Muscle layer of duodenum (tissue), 2 donors: Measurements from ENCODE around the gene USP3.

Experiments
- H3K27ac ChIP-seq: one replicate; pipeline ENCODE4 v1.7.0; 2013; ENCODE audit warnings: mild to moderate bottlenecking, low read length
- H3K27me3 ChIP-seq: one replicate; pipeline ENCODE4 v1.7.0; 2013; ENCODE audit warnings: low read depth, mild to moderate bottlenecking, control low read depth, low read length
- H3K36me3 ChIP-seq, 2 donors: one replicate each; pipeline ENCODE4 v1.7.0; 2013; ENCODE audit warnings: low read length in 2 of 2, control low read depth in 1 of 2, mild to moderate bottlenecking in 1 of 2; ENCODE audit not compliant: insufficient read depth in 2 of 2, control insufficient read depth in 1 of 2
- H3K4me1 ChIP-seq, 2 donors: one replicate each; pipeline ENCODE4 v1.7.0; 2013; ENCODE audit warnings: low read length in 2 of 2, mild to moderate bottlenecking in 2 of 2, control low read depth in 1 of 2, moderate library complexity in 1 of 2; ENCODE audit not compliant: insufficient read depth in 2 of 2, control insufficient read depth in 1 of 2
- H3K4me3 ChIP-seq, 2 donors: one replicate each; pipeline ENCODE4 v1.7.0; 2013; ENCODE audit warnings: low read length in 2 of 2, low read depth in 1 of 2, mild to moderate bottlenecking in 1 of 2
- H3K9me3 ChIP-seq, 2 donors: one replicate each; pipeline ENCODE4 v1.7.0; 2013; ENCODE audit warnings: low read length in 2 of 2, control low read depth in 1 of 2, mild to moderate bottlenecking in 1 of 2; ENCODE audit not compliant: control insufficient read depth in 1 of 2
- donor health status: healthy.

USP3 gene

DNA sequence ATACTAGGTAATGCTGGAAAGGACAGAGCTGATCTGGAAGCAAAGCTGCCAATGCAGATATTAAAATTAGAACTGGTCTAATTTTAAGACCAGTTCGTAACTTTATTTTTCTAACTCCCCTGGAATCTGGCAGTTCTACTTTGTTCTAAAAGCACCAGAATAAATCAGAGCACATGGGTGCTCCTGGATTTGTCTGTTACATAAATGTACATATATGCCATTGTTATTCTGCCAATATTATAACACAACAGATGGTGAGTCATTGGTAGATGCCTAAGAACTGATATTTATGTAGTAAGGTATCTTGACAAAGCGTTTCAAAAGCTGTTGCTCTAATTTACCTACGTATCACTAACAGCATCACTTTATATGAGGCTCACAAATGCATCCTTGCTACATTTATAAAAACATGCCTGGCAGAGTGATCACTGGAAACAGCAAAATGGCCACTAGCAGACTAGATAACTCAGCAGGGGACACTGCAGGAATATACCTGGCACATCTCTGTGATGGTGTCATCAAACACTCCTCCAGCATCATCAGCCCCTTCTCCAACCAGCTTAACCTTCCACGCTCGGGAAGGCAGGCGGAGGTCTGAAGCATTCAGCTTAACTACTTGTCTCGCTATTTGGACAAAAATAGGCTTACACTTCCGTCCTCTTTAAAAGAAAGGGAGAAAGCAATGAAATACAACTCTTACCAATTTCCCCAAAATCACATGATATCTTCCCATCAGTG lies 119.0 kb downstream of the USP3 start:
- no peaks in the 10 kb centered on the region for H3K27me3 ChIP-seq
- no peak overlapping the region for H3K4me3 ChIP-seq
- H3K27ac ChIP-seq: no peak overlapping the region
- H3K9me3 ChIP-seq: no peaks in the 10 kb centered on the region
- H3K36me3 ChIP-seq: peaks cover 43 to 64% of the 10 kb centered on the region in 2 donors
- no peaks in the 10 kb centered on the region for H3K4me1 ChIP-seq

DNA sequence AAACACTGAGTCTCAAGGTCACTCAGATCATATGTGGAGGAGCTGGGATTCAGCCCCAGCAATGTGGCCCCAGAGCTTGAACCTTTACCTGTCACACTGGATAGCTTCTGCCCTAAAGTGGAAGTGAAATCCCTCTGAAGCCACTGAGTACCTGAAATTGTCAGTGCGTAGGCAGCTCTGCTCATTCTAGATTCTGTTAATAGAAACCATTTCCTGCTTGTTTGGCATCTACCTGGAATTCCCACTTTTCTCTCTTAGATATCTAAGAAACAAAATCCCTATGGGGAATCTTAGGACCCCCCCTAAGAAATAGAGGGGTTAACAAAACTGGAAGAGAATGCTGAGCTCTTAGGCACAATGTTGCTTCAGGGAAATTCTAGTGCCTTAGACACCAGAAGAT lies 122.6 kb downstream of the USP3 start:
- Histone ChIP-seq H3K27ac (no peak overlapping the region), H3K27me3 (no peaks in the 10 kb centered on the region), H3K4me3 (no peak overlapping the region), H3K36me3 (peaks cover 50 to 90% of the 10 kb centered on the region in 2 donors), H3K9me3 (no peaks in the 10 kb centered on the region), H3K4me1 (no peaks in the 10 kb centered on the region)

DNA sequence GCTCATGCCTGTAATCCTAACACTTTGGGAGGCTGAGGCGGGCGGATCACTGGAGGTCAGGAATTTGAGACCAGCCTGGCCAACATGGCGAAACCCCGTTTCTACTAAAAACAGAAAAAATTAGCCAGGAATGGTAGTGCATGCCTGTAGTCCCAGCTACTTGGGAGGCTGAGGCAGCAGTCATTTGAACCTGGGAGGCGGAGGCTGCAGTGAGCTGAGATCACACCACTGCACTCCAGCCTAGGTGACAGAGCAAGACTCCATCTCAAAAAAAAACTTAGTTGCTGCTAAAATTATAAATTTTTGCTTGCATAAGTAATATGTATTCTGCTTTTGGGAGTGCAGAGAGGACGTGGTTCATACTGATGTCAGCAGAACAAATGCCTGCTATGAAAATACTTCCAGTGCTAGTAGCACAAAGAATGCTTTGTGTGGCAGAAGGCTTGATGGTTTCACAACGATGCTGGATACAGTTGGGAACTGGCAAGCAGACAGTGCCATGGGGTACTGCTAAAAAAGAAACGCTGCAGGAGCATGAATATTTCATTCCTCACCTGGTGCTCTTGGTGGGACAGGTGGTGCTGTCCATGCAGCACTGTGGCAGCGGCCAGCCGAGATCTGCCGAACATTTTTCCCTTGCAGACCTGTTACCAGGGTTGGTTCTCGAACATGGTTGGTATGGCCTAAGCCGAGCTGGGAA lies 123.9 kb downstream of the USP3 start:
- Histone ChIP-seq H3K27ac (no peak overlapping the region), H3K36me3 (peaks cover 53 to 90% of the 10 kb centered on the region in 2 donors), H3K4me1 (no peaks in the 10 kb centered on the region), H3K9me3 (no peaks in the 10 kb centered on the region), H3K27me3 (no peaks in the 10 kb centered on the region), H3K4me3 (no peak overlapping the region)

DNA sequence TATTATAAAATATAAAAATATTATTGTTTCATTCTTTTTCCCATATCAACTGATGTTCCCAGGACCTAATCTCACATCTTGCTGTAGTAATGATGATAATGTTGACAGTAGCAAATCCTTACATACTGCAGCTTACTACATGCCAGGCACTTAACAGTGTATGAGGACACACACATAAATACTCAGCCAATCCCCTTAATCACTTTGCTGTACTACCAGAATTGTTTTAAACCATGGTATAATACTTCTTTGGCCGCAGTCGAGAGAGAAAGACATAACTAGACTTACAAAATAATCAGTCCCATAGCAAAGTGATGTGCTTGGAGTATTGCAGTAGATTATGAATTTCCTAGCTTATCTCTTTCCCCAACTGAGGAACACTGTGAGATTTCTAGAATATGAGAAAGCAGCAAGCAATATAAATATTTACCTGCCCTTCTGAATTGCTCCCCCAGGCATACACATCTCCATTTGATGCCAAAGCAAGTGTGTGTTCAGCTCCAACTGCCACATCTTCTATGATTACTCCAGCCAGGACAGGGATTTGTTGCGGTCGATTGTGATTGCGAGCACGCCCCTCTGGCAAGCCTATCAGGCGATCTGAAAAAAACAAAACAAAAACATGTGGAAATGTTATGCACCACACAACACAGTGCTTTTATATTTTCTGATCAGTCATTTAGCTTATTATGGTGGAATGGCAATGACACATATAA lies 125.8 kb downstream of the USP3 start:
- H3K27ac ChIP-seq: no peak overlapping the region
- no peak overlapping the region for H3K4me3 ChIP-seq
- H3K27me3 ChIP-seq: no peaks in the 10 kb centered on the region
- H3K4me1 ChIP-seq: no peaks in the 10 kb centered on the region
- no peaks in the 10 kb centered on the region for H3K9me3 ChIP-seq
- peaks cover 53 to 87% of the 10 kb centered on the region in 2 donors for H3K36me3 ChIP-seq

DNA sequence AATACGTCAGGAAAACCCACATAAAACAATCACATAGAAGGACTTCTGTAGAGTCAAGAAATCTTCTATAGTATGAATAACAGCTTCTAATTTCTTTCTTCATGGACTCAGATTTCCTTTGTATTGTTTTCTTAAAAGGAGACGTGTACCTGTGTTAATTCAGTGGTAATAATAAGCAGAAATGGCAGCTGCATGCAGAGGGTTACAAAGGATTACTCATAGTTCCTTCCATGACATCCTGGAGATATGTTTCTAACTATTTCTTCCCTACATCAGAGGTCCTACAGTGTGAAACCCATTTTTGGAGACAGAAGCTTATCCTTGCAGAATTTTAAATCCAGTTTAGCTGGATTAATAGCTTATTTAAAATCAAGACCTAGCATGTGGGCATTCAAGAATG lies 128.9 kb downstream of the USP3 start:
- no peaks in the 10 kb centered on the region for H3K27me3 ChIP-seq
- no peaks in the 10 kb centered on the region for H3K4me1 ChIP-seq
- H3K36me3 ChIP-seq: peaks cover 58 to 85% of the 10 kb centered on the region in 2 donors
- no peak overlapping the region for H3K4me3 ChIP-seq
- no peaks in the 10 kb centered on the region for H3K9me3 ChIP-seq
- no peak overlapping the region for H3K27ac ChIP-seq

DNA sequence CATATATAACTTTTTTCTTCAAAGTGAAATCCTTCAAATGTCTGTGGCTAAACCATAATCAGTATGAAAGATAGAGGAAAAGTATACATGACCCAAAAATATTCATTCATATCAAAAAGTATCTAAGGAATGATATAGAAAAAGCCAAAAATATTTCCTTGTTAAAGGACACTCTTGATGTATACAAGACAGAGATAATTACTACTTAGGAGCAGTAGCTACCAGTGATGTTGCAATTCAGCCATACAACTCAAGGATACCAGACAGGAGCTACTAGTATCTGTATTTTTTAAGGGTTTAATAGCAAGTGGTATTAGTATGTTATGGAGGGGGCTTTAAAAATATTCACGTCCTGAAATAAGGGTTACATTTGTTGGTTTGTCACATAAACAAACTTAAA lies 129.8 kb downstream of the USP3 start:
- Histone ChIP-seq H3K36me3 (peaks cover 63 to 87% of the 10 kb centered on the region in 2 donors), H3K27me3 (no peaks in the 10 kb centered on the region), H3K27ac (no peak overlapping the region), H3K4me1 (no peaks in the 10 kb centered on the region), H3K9me3 (no peaks in the 10 kb centered on the region), H3K4me3 (no peak overlapping the region)

DNA sequence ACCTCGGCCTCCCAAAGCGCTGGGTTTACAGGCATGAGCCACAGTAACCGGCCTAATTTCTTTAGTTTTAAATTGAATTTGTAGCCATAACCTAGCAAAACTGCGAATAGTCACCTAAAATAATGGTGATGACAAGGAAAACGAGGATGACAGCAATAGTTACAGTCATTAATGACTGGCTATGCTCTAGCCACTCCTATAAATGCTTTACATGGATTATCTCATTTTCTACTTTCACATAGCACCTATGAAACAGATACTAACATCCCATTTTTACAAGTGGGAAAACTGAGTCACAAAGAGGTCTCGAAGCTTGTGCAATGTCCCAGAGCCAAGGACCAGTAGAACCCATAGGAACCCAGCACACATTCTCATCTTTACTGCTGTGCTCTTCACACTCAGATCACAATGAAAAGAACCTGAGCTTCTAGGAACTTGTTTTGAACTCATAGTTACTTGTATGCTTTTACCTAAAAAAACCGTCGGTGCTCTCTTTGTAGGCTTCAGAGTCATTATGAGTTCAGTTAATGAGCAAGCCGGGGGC lies 132.2 kb downstream of the USP3 start:
- H3K27ac ChIP-seq: no peak overlapping the region
- H3K4me1 ChIP-seq: no peaks in the 10 kb centered on the region
- H3K9me3 ChIP-seq: no peaks in the 10 kb centered on the region
- peaks cover 78 to 90% of the 10 kb centered on the region in 2 donors for H3K36me3 ChIP-seq
- H3K27me3 ChIP-seq: no peaks in the 10 kb centered on the region
- H3K4me3 ChIP-seq: no peak overlapping the region

DNA sequence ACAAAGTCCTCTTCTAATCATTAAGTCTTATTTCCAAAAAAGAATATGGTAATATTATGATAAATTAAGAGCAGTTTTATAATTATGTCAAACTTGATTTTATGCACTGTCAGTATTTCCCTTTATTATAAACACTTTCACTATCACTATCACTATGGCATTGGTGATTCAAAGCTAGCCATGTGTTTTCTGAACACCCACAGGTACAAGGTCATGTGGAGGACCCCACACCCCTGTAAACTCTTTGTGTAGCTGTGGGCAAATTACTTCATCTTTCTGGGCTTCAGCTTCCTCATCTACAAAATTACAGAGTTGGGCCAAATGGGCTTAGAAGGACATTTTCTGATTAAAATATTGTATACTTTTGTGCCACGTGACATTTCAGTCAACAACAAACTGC lies 134.4 kb downstream of the USP3 start:
- peaks cover 66 to 82% of the 10 kb centered on the region in 2 donors for H3K36me3 ChIP-seq

DNA sequence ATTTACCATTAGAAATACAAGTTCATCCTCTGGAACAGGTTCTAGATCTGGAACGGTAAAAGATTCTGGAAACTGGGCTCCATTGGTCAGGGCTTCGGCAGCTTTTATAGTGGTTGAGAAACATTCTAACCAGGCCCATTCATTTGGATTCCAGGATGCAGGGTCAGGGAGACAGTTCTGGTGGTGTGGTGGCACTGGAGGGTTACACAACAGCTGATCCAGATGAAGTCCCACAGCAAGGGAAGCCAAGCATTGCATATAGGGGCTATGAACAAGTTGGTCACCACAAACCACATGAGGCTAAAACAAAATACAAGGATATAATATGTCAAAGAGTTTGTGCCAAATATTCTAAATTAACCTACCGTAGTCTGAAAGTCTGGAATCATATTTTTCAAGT lies 135.8 kb downstream of the USP3 start:
- H3K36me3 ChIP-seq: peaks cover 68 to 83% of the 10 kb centered on the region in 2 donors
- no peaks in the 10 kb centered on the region for H3K4me1 ChIP-seq
- no peak overlapping the region for H3K4me3 ChIP-seq
- H3K9me3 ChIP-seq: no peaks in the 10 kb centered on the region
- no peaks in the 10 kb centered on the region for H3K27me3 ChIP-seq
- no peak overlapping the region for H3K27ac ChIP-seq

More for the DNA sequence above, 134.4 kb downstream of the USP3 start:
- Histone ChIP-seq H3K4me1 (no peaks in the 10 kb centered on the region), H3K9me3 (no peaks in the 10 kb centered on the region), H3K27me3 (no peaks in the 10 kb centered on the region), H3K4me3 (no peak overlapping the region), H3K27ac (no peak overlapping the region)
